Activated gamma-delta T cell (primary cell): ENCODE results near the gene TAGLN.

Experiments used
- DNase-seq: peaks from one replicate; lab custom pipeline; 2025; lab: John Stamatoyannopoulos, UW
- total RNA-seq, 2 donors: gene quantifications; one replicate each; lab custom pipeline; 2026; lab: John Stamatoyannopoulos, UW

Gene TAGLN
- 9.6 to 10.5 reads per million in 2 donors for total RNA-seq

DNA sequence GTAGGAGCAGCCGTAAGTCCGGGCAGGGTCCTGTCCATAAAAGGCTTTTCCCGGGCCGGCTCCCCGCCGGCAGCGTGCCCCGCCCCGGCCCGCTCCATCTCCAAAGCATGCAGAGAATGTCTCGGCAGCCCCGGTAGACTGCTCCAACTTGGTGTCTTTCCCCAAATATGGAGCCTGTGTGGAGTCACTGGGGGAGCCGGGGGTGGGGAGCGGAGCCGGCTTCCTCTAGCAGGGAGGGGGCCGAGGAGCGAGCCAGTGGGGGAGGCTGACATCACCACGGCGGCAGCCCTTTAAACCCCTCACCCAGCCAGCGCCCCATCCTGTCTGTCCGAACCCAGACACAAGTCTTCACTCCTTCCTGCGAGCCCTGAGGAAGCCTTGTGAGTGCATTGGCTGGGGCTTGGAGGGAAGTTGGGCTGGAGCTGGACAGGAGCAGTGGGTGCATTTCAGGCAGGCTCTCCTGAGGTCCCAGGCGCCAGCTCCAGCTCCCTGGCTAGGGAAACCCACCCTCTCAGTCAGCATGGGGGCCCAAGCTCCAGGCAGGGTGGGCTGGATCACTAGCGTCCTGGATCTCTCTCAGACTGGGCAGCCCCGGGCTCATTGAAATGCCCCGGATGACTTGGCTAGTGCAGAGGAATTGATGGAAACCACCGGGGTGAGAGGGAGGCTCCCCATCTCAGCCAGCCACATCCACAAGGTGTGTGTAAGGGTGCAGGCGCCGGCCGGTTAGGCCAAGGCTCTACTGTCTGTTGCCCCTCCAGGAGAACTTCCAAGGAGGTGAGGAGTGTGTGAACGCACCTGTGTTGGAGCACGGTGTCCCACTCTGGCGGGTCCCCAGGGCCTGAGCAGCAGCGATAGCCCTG lies at the start of gene TAGLN:
TAGLN (plus strand) TSS at position 318 of the 863 bp plus-strand sequence. CDS start 3,644 bp downstream, outside the sequence.
- DNase-seq, result no peak

DNA sequence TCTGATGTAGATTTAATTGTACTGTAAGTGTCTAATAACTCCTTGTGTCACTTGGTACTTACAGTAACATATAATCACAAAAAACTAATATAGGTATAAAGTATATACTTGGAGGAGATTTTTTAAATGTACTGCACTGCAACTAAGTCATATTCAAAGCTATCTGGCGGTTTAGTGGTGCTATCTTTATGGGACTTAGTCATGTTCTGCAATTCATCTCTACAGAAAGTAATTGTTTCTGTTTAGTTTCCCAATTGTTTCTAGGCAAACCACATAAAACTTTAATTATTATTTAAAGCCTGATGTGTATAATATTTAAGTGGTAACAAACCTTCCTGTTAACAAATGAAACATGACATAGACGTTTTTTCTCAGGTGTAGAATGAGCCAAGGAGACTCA lies 47.1 kb upstream of the TAGLN start:
- no peak for DNase-seq

DNA sequence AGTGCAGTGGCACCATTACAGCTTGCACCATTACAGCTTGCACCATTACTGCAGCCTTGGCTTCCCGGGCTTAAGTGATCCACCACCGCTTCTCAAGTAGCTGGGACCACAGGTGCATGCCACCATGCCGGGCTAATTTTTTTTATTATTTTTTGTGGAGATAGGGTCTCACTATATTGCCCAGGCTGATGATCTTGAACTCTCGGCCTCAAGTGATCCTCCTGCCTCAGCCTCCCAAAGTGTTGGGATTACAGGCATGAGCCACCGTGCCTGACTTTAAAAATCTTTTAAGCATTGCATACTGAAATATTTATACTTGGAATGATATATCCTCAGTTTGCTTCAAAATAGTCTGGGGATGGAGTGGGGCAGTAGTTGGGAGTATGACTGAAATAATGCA lies 44.7 kb upstream of the TAGLN start:
- no peak for DNase-seq

DNA sequence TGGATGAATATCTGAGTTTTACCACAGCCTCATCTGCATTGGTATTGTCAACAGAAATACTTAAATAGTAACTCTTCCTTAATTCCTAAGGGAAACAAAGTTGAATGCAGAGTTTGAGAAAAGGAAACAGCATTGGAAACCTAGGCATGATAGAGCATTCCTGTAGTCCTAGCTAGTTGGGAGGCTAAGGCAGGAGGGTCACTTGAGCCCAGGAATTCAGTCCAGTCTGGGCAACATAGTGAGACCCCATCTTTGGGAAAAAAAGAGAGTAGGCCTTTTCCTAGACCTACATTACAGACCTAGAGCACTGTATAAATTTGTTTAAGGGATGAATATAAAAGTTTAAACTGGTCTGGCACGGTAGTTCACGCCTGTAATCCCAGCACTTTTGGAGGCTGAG lies 41.7 kb upstream of the TAGLN start:
- no peak for DNase-seq

DNA sequence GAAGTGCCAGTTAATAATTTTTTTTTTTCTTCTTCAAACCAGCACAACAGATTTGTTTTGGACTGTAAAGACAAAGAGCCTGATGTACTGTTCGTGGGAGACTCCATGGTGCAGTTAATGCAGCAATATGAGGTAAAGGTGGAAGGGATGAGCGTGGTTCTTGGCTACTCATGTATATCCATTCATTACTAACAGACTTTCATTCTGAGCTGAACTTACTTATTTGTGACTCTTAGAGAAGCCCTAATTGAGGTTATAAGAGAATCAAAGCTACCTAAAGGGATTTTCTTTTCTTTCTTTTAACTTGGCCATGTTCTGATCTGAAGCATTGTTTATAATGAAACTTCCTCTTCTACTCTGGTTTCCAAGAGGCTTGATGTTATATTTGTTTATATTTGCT lies 39.3 kb upstream of the TAGLN start:
- no peak for DNase-seq

DNA sequence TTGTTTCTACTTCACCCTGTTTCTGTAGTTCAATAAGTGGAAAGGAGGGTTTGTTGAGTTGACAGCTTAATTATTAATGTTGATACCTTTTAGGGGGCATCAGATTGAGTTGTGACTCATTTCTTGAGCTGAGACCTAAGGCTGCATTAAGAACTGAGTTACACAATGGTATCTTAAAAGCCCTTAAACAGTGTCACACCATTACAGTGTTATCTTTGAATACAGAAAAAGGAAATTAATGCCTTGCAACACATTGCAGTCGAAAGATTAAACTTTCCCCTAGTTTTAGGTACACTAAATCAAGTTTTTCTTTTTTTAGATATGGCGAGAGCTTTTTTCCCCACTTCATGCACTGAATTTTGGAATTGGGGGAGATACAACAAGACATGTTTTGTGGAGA lies 38.3 kb upstream of the TAGLN start:
- DNase-seq, result no peak

DNA sequence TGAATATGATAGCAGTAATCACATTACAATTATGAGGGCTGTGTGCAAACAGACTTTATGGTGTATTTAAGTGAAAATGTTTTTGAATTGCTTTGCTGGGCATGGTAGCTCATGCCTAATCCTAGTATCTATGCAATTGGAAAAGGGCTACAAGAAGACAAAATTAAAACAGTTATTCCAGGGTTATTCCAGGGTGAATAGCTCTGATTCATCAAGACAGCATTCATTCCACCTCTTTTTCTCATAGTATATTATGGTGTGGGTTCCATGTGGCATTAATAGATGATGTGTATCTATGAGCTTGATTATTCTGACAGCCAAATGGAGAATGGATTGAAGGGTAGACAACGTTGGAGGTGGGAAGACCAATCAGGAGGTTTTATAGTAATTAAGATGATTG lies 32.7 kb upstream of the TAGLN start:
- no peak for DNase-seq

DNA sequence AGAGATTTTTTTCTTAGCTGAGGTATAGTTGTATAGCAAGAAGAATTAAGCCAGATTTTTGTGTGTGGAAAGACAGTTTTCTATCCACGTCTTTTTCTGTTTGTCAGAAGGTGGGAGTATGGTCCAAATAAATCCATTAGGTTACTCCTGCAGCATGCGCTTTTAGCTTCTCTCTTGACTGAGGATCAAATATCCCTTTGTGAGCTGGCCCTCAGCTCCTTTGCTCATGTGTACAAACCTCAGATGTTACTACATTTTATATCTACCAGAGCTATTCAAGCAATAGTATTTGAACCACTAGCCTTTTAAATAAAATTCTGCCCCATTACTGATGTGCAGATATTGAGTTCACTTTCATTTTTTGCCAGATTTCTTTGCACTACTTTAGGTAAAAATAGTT lies 29.4 kb upstream of the TAGLN start:
- no peak for DNase-seq

DNA sequence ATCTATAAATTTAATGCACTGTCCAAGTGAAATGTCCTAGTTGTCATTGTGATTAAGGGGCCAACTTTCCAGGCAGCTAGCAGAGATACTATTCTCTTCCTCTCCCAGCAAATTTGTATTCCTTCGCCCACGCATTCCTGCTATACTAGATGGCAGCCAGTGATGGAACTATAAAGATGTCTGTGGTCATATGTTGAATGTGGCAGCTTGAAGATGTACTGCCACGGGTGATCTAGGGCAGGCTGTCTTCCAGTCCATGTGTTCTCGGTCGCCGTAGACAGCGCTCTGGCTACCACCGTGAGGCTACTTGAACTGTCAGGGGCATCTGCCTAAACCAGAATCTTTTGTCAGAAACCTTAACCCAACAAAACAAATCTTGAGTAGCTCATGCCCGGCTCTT lies 29.0 kb upstream of the TAGLN start:
- no peak for DNase-seq

GRCh38 chr11:117171007-117171403 lies 28.2 kb upstream of the TAGLN start:
- no peak for DNase-seq

DNA sequence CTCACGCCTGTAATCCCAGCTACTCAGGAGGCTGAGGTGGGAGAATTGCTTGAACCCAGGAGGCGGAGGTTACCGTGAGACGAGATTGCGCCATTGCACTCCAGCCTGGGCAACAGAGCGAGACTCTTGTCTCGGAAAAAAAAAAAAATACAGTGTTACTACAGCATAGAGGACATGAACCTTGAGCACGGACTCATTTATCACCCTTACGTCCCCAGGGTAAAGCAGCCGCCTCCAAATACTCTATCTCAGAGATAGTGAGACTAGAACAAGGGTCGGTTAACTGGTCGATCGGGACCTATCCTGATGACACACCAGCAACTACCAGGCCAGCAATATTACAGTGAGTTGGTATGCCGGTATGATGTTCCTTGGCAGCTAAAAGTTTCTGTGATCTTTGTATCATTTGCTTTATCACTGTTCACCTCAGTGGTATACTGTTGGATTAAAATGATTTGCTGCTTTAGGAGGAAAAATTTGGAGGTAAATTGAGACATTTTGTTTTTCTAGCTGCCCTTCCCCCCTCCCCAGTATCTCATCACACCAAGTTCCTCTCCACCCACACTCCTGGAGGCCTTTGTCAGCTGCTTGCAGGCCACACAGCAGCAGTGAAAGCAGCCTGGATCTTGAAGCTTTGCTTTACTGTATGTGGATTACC lies 27.6 kb upstream of the TAGLN start:
- DNase-seq, result no peak

GRCh38 chr11:117172724-117173421 lies 26.3 kb upstream of the TAGLN start:
- no peak for DNase-seq

- DNase-seq, result no peak
These were observed 24.1 kb upstream of the TAGLN start for GRCh38 chr11:117175104-117175503.

GRCh38 chr11:117175781-117176180 lies 23.4 kb upstream of the TAGLN start:
- no peak for DNase-seq

DNA sequence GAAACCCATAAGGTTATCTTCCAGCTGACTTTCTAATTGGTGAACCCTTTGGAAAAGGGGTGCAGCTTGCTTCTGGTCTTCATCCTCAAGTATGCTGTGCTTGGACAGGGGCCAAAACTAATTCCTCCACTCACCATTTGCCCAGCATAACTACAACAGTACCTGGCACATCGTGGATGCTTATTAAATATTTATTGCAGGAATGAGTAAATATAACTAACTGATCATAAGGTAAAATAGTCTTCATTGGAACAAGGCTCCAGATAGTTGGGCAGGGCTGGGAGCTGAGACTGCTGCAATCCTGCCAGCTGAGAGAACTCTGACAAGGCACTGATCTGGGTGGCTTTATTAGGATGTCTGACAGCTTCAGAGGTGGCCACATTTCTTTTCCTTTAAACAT lies 23.0 kb upstream of the TAGLN start:
- no peak for DNase-seq

DNA sequence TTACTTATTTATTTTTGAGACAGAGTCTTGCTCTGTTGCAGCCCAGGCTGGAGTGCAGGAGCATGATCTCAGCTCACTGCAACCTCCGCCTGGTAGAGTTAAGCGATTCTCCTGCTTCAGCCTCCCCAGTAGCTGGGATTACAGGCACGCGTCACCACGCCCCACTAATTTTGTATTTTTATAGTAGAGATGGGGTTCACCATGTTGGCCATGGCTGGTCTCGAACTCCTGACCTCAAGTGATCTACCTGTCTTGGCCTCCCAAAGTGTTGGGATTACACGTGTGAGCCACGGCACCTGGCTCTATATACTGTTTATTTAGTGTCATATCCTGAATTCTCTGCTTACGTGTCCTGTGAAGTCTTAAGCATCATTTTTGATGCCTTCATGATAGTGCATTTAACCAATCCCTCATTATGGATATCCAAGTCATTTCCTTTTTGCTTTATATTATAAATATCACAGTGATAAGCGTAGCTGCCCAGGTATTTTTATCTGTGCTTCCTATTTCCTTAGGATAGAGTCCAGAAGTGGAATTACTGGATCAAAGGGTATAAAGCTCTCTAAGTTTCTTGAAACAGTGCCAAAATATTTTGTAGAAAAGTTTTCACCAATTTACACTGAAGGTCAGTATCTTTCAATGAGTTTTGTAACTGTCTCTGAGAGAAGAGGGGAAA lies 21.5 kb upstream of the TAGLN start:
- no peak for DNase-seq

DNA sequence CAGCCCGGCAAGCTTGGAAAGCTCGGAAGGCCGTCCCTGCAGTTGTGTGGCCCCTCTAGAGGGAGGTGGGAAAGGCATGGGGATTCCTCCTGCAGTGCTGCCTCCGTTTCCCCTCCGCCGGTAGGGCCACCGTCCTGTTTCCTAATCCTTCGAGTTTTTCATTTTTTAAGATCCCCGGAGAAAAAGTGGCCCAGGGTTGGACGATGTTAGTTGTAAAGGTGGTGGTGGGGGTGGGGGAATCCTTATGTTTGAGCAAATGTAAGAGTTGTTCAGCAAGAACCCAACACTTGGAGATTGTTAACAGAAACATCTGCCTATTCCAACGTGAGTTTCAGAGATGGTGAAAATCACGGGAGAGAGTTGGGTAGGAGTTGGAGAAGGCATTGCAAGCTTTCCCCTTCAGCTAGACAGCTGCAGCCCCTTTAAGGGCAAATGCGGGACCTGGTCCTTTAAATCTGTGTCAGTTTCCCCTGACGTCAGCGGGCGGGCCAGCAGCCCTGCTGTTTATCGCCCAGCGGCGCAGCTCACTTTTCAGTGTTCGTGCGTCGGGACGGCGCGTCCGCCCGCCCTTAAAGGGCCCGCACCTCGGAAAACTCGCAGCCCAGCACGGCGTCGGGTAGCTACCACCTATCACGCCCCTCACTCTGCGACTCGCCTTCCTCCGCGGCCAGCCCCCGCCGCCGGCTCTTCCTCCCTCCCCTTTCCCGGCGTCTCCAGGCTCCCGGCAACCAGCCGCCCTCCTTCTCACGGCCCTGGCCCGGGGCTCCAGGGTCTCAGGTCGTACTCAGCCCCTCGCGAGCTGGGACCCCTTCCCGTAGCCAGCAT lies 20.7 kb upstream of the TAGLN start, which contains the start of gene SIDT2:
SIDT2 (plus strand) TSS at position 534 of the 825 bp plus-strand sequence. CDS start 521 bp downstream, outside the sequence.
- peak; percentile 77 for DNase-seq

GRCh38 chr11:117179048-117179999 lies 19.8 kb upstream of the TAGLN start:
- peak; percentile 57 for DNase-seq

DNA sequence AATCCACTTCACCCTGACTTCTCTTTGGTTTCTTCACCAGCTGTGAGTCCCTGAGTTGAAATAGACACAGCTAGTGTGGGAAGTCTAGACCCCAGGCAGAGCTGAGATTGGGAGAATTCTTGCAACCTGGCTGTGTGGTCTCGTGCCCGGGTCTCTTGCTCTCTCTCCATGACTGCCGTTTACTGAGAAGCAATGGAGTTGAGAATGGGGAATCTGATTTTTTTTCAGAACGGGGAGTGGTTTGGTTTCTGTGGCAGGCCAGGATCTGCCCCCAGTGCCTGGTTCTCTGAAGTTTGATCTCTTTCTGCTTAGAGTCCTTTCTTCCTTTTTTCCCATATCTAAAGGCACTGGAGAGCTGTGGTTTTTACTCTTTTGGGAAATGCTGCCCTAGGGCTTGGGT lies 19.1 kb upstream of the TAGLN start:
- DNase-seq, result no peak
